Vagina (tissue), 2 donors: ENCODE data around the gene MBOAT7.

Experiments
- POLR2A ChIP-seq, 2 donors: fragments of 450-650 bp; IDR thresholded peaks; one replicate each; pipeline ENCODE4 v1.6.1; 2017; ENCODE audit warnings: antibody characterized with exemption in 2 of 2, mild to moderate bottlenecking in 2 of 2, moderate library complexity in 2 of 2
- POLR2AphosphoS5 ChIP-seq, 2 donors: sonication (generic); formaldehyde crosslinking; IDR thresholded peaks; one replicate each; pipeline ENCODE4 v1.9.0; 2017; ENCODE audit warnings: antibody characterized with exemption in 2 of 2, mild to moderate bottlenecking in 2 of 2, low read depth in 1 of 2; ENCODE audit not compliant: insufficient read depth in 1 of 2
- TF ChIP-seq, protein P1 (sequence below), 3 experiments: fragments of 450-650 bp in 2 of 3; fragments of 200-600 bp in 1 of 3; sonication (generic) in 1 of 3; IDR thresholded peaks; one replicate each; pipeline ENCODE4 v1.5.1; 2017 to 2019; ENCODE audit warnings: antibody characterized with exemption in 3 of 3, mild to moderate bottlenecking in 2 of 3, moderate library complexity in 2 of 3

DNA sequence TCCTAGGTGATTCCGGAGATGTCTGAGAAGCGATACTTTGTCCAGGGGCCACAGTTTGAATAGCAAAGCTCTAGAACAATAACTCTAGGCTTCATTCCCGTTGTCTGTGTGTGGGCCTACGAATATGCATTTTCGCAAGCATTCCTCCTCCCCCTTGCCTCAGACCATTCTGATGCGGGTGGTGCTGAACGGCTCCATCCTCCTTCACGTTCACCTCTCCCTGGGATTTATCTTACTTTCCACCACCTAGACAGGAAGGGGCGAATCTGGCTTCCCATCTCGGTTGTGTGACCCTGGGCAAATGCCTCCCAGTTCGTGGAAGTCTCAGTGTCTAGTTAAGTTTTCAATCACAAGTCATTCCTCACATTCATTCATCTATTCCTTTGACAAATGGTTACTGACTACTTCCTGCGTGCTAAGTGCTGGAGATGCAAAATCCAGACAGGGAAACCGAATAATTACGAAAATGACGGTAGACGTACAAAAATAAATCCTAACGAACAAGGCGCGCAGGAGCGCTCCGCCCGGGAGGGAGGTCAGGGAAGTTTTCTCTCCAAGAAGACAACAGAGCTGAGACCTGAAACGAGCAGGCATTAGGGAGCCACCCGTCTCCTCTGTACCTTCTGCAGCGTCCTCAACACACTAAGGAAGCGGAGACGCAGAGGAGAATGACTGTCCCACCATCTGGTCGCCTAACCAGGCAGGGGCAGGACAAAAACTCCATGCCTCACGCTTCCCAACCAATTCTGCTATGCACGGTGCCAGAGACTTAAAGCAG is 53.1 kb downstream of the MBOAT7 start:
- TF ChIP-seq, protein P1, sequence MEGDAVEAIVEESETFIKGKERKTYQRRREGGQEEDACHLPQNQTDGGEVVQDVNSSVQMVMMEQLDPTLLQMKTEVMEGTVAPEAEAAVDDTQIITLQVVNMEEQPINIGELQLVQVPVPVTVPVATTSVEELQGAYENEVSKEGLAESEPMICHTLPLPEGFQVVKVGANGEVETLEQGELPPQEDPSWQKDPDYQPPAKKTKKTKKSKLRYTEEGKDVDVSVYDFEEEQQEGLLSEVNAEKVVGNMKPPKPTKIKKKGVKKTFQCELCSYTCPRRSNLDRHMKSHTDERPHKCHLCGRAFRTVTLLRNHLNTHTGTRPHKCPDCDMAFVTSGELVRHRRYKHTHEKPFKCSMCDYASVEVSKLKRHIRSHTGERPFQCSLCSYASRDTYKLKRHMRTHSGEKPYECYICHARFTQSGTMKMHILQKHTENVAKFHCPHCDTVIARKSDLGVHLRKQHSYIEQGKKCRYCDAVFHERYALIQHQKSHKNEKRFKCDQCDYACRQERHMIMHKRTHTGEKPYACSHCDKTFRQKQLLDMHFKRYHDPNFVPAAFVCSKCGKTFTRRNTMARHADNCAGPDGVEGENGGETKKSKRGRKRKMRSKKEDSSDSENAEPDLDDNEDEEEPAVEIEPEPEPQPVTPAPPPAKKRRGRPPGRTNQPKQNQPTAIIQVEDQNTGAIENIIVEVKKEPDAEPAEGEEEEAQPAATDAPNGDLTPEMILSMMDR (IDR thresholded peaks at IDR 0.05): no peak
- TF ChIP-seq POLR2AphosphoS5 (IDR thresholded peaks at IDR 0.05; ENCODE audit: insufficient read depth in 1 of 2, low read depth in 1 of 2) (no peak), POLR2A (IDR thresholded peaks at IDR 0.05) (no peak)
